Erythroblast (primary cell): Measurements from ENCODE around the gene NME7.

Experiments used
- GATA1 ChIP-seq: IDR thresholded peaks from 2 replicates; pipeline ENCODE4 v1.6.1; 2011; ENCODE audit warnings: low read depth, mild to moderate bottlenecking, control low read depth, low read length, moderate library complexity
- POLR2A ChIP-seq: IDR thresholded peaks from 2 replicates; pipeline ENCODE4 v1.6.1; 2011; ENCODE audit warnings: mild to moderate bottlenecking, low read length

DNA sequence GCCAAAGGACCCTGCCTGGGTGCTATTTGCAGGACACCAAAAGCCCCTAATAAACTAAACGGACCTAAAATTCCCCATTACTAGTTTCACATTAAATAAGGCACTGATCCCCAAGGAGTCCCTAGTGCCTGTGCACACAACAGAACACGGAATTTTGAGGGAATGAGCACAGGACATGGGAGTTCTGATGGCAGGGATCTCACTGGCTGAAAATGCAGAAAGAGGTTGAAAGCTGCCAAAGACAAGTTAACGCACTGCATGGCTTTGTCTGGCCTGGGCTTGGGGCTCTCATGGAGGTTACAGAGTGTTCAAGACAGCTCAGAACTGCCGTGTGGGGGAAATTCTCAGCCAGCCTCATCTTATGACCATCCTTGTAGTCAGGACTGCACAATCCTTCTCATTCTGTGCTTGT, 276.7 kb downstream of the NME7 start:
- TF ChIP-seq POLR2A (no peak), GATA1 (no peak)
